ENCODE results near the gene CACNA1I. TPM values are rescaled to one million over a fixed set of nuclear protein-coding genes. Genes with fewer than 3 reads are reported as not detected.

CACNA1I gene
- total RNA-seq, 1 experiment from 2014 or later: 0.15 TPM

GRCh38 chr22:39568278-39568981 lies 2.1 kb upstream of the CACNA1I start:
- no peaks in the 10 kb centered on the region for H3K27me3 ChIP-seq (ENCODE audit: insufficient read depth, low read length)
- H3K4me1 ChIP-seq (ENCODE audit: control insufficient read depth in 1 of 2, insufficient read depth in 2 of 2, low read length in 2 of 2): peaks cover 0 to 5% of the 10 kb centered on the region in 2 experiments; a peak in 2 of 4 replicates
- no TSS peak for BruUV-seq (replicated peaks)
- peaks cover 0 to 3% of the 10 kb centered on the region in 2 experiments; a peak in 1 of 4 replicates for H3K9me3 ChIP-seq (ENCODE audit: control insufficient read depth in 1 of 2, insufficient read depth in 1 of 2, low read depth in 1 of 2, low read length in 2 of 2)
- H3K4me3 ChIP-seq (replicated peaks in 1 of 2; ENCODE audit: low read depth in 1 of 2, low read length in 2 of 2): no peak overlapping the region
- no peak for ATAC-seq
- POLR2A ChIA-PET: no interaction called here
- H2AFZ ChIP-seq (ENCODE audit: low read depth, low read length, poor library complexity, severe bottlenecking): no peak overlapping the region
- CTCF ChIA-PET: no interaction called here
- DNase-seq (ENCODE audit: low read depth, low spot score): no peak
- H3K36me3 ChIP-seq (ENCODE audit: control insufficient read depth in 1 of 2, insufficient read depth in 2 of 2, low read length in 2 of 2): no peaks in the 10 kb centered on the region
- H3K27ac ChIP-seq (ENCODE audit: low read depth, low read length): no peak overlapping the region
- TF ChIP-seq EZH2 (IDR thresholded peaks at IDR 0.05) (no peak), MAX (IDR thresholded peaks at IDR 0.05) (no peak), YY1 (IDR thresholded peaks at IDR 0.05; ENCODE audit: extremely low read depth, insufficient replicate concordance, low read depth, low read length) (no peak), TCF7L2 (IDR thresholded peaks at IDR 0.05; ENCODE audit: borderline replicate concordance, extremely low read depth, insufficient read depth, insufficient read length) (no peak), FOSL1 (IDR thresholded peaks at IDR 0.05; ENCODE audit: low read depth) (no peak), SRF (IDR thresholded peaks at IDR 0.05; ENCODE audit: low read depth) (no peak), ZFX (IDR thresholded peaks at IDR 0.05) (no peak), SP1 (IDR thresholded peaks at IDR 0.05; ENCODE audit: low read depth) (no peak), EGR1 (IDR thresholded peaks at IDR 0.05; ENCODE audit: low read depth) (no peak), EZH2phosphoT487 (IDR thresholded peaks at IDR 0.05; ENCODE audit: borderline replicate concordance) (no peak), CEBPB (IDR thresholded peaks at IDR 0.05; ENCODE audit: low read depth) (no peak)
- TF ChIP-seq, protein P1, sequence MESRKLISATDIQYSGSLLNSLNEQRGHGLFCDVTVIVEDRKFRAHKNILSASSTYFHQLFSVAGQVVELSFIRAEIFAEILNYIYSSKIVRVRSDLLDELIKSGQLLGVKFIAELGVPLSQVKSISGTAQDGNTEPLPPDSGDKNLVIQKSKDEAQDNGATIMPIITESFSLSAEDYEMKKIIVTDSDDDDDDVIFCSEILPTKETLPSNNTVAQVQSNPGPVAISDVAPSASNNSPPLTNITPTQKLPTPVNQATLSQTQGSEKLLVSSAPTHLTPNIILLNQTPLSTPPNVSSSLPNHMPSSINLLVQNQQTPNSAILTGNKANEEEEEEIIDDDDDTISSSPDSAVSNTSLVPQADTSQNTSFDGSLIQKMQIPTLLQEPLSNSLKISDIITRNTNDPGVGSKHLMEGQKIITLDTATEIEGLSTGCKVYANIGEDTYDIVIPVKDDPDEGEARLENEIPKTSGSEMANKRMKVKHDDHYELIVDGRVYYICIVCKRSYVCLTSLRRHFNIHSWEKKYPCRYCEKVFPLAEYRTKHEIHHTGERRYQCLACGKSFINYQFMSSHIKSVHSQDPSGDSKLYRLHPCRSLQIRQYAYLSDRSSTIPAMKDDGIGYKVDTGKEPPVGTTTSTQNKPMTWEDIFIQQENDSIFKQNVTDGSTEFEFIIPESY (IDR thresholded peaks at IDR 0.05; ENCODE audit: extremely low read depth, insufficient replicate concordance, low read length): no peak
- TF ChIP-seq, protein P2, sequence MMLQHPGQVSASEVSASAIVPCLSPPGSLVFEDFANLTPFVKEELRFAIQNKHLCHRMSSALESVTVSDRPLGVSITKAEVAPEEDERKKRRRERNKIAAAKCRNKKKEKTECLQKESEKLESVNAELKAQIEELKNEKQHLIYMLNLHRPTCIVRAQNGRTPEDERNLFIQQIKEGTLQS (IDR thresholded peaks at IDR 0.05): no peak
- TF ChIP-seq, protein P3, sequence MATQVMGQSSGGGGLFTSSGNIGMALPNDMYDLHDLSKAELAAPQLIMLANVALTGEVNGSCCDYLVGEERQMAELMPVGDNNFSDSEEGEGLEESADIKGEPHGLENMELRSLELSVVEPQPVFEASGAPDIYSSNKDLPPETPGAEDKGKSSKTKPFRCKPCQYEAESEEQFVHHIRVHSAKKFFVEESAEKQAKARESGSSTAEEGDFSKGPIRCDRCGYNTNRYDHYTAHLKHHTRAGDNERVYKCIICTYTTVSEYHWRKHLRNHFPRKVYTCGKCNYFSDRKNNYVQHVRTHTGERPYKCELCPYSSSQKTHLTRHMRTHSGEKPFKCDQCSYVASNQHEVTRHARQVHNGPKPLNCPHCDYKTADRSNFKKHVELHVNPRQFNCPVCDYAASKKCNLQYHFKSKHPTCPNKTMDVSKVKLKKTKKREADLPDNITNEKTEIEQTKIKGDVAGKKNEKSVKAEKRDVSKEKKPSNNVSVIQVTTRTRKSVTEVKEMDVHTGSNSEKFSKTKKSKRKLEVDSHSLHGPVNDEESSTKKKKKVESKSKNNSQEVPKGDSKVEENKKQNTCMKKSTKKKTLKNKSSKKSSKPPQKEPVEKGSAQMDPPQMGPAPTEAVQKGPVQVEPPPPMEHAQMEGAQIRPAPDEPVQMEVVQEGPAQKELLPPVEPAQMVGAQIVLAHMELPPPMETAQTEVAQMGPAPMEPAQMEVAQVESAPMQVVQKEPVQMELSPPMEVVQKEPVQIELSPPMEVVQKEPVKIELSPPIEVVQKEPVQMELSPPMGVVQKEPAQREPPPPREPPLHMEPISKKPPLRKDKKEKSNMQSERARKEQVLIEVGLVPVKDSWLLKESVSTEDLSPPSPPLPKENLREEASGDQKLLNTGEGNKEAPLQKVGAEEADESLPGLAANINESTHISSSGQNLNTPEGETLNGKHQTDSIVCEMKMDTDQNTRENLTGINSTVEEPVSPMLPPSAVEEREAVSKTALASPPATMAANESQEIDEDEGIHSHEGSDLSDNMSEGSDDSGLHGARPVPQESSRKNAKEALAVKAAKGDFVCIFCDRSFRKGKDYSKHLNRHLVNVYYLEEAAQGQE (IDR thresholded peaks at IDR 0.05; ENCODE audit: low read depth): no peak
- H3K9me2 ChIP-seq (ENCODE audit: insufficient read depth): no peaks in the 10 kb centered on the region
- H4K20me1 ChIP-seq (ENCODE audit: insufficient read depth): no peaks in the 10 kb centered on the region
- intact Hi-C loops (cut with micrococcal nuclease): no loop called here
- no peak overlapping the region for H3K4me2 ChIP-seq (ENCODE audit: low read length)
- no peak overlapping the region for H3K9ac ChIP-seq (ENCODE audit: low read length)
- RAD21 ChIA-PET (ENCODE audit: low non-redundant PET in 1 of 2, low total read pairs in 2 of 2, uncharacterized antibody in 2 of 2, unreplicated experiment in 2 of 2): no interaction called here
- H3K79me2 ChIP-seq (ENCODE audit: insufficient read depth, low read length): no peaks in the 10 kb centered on the region
